GM21423 (cell line): ENCODE results near the gene ZBTB7C.

ENCODE experiments used
- ATAC-seq: cut with Tn5 transposase; IDR thresholded peaks from one replicate; pipeline ENCODE4 v1.9.1; 2021; ENCODE audit warnings: mild to moderate bottlenecking, moderate library complexity; ENCODE audit not compliant: unreplicated experiment

ZBTB7C gene

DNA sequence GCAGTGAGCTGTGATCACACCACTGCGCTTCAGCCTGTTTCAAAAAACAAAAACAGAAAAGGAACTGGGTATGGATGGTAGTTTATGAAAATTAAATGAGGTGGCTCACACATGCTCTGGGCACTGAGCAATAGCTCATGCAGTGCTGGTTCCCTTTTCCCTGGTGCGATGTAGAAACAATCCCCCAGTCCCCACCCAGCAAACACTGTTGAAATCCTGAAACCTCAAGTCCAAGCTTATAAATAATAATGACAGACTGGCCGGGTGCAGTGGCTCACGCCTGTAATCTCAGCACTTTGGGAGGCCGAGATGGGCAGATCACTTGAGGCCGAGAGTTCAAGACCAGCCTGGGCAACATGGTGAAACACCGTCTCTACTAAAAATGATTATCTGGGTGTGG lies 423.3 kb downstream of the ZBTB7C start:
- ATAC-seq = no peak

DNA sequence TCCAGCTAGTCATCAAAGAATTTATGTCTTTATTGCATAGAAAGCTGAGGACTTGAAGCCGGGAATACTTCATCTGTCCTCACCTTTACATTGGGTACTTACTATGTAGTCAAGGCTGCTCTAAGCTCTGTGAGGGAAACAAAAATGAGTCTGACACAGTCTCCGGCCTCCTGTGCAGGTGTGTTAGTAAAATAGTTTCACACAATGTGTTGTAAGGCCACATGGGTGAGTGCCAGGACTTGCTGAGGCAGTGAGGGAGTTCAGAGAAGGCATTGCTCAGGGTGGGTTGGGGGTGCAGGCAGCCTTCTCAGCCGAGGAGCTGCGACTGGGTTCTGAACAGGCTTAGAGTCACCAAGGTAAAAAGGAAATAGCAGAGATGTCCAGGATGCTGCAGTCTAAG lies 424.2 kb downstream of the ZBTB7C start:
- ATAC-seq = no peak

DNA sequence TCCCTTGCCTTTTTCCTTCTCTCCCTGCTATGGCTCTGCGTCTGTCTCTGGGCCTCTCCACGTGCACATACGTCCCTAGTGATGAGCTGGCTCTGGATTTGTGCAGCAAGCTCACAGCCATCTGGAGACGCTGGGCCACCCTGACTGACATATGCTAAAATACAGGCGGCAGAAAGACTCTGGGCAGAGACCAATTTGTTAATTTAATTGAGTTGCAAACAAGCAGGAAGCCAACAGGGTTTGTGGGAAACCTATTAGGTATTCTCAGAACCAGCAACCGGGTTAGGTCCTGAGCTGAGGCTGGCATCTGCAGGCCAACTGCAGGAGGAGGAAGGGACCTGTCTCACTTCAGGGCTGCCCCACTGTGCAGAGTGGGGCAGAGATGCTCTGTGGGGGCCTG lies 425.2 kb downstream of the ZBTB7C start:
- ATAC-seq = no peak

DNA sequence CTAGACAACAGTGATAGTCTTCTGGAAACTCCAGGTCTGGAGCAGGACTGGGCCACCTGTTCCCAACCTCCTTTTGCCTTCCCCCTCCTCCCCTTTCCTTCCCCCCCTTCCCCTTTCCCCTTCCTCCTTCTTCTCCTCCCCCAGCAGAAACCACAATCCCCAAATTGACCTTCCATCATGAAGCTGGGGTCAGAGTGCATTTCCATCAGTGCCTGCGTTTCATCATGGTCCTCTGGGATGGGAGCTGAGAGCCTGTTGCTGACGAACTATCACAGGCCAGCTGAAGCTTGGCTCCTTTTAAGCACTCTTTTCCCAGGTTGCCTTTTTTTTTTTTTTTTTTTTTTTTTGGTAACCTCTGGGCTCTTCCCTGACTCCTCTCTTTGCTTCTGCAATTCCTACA lies 426.1 kb downstream of the ZBTB7C start:
- no peak for ATAC-seq

GRCh38 chr18:47981830-47982229 lies 427.4 kb downstream of the ZBTB7C start:
- no peak for ATAC-seq

- ATAC-seq = no peak
These were observed 427.9 kb downstream of the ZBTB7C start for GRCh38 chr18:47981320-47981719.

- ATAC-seq = no peak
These were observed 429.5 kb downstream of the ZBTB7C start for GRCh38 chr18:47979611-47980200.

DNA sequence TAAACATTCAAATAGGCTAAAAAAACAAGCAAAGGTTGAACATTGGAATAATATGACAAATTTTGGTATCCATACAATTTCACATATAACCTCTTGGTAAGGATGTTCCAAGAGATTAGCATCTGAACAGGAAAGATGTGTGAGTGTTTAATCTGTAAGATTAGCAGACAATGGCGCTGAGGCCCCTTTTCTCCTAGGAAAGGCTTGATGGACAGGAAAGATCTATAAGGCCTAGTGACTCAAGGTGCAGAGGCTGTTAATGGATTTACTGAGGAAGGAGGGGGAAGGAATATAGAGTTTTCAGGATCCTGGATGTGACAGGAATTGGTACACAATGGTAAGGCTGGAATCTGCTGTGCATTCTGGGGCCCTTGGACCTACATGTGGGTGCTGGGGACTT lies 430.6 kb downstream of the ZBTB7C start:
- ATAC-seq = no peak

GRCh38 chr18:47978141-47978540 lies 431.0 kb downstream of the ZBTB7C start:
- no peak for ATAC-seq
